ENCODE data around the gene DNMT3A.
"Not testable (repeated sequence)": the region's sequence is repeated elsewhere in the genome, so short reads cannot be mapped to it uniquely, and the experiment has no call there.

Gene DNMT3A

GRCh38 chr2:25283921-25284320 is 57.8 kb downstream of the DNMT3A start:
- no peak for DNase-seq (ENCODE audit: low spot score)

- no peak for DNase-seq (ENCODE audit: low spot score)
These were observed 59.8 kb downstream of the DNMT3A start for GRCh38 chr2:25281941-25282340.

GRCh38 chr2:25281522-25281921 is 60.2 kb downstream of the DNMT3A start:
- DNase-seq (ENCODE audit: low spot score) = no peak

GRCh38 chr2:25280051-25280687 is 61.6 kb downstream of the DNMT3A start:
- no peak for DNase-seq (ENCODE audit: low spot score)

- no peak for DNase-seq (ENCODE audit: low spot score)
These were observed 62.6 kb downstream of the DNMT3A start for GRCh38 chr2:25279091-25279651.

- peak; percentile 34 for DNase-seq (ENCODE audit: low spot score)
These were observed 64.9 kb downstream of the DNMT3A start for GRCh38 chr2:25276569-25277465.

- DNase-seq (ENCODE audit: low spot score) = no peak
These were observed 66.2 kb downstream of the DNMT3A start for GRCh38 chr2:25275575-25275965.

GRCh38 chr2:25274868-25275574 is 66.7 kb downstream of the DNMT3A start:
- DNase-seq (ENCODE audit: low spot score) = no peak

- no peak for DNase-seq (ENCODE audit: low spot score)
These were observed 67.7 kb downstream of the DNMT3A start for GRCh38 chr2:25273985-25274535.

GRCh38 chr2:25272705-25273104 is 69.0 kb downstream of the DNMT3A start:
- DNase-seq (ENCODE audit: low spot score) = not testable (repeated sequence)

GRCh38 chr2:25270061-25270460 is 71.7 kb downstream of the DNMT3A start:
- DNase-seq (ENCODE audit: low spot score) = no peak

GRCh38 chr2:25269233-25269632 is 72.5 kb downstream of the DNMT3A start:
- no peak for DNase-seq (ENCODE audit: low spot score)

- DNase-seq (ENCODE audit: low spot score) = no peak
These were observed 73.6 kb downstream of the DNMT3A start for GRCh38 chr2:25268139-25268538.

- DNase-seq (ENCODE audit: low spot score) = no peak
These were observed 75.3 kb downstream of the DNMT3A start for GRCh38 chr2:25266399-25266798.

- DNase-seq (ENCODE audit: low spot score) = no peak
These were observed 75.9 kb downstream of the DNMT3A start for GRCh38 chr2:25265802-25266201.

- DNase-seq (ENCODE audit: low spot score) = no peak
These were observed 76.7 kb downstream of the DNMT3A start for GRCh38 chr2:25265001-25265400.

GRCh38 chr2:25262288-25262687 is 79.4 kb downstream of the DNMT3A start:
- DNase-seq (ENCODE audit: low spot score) = no peak

GRCh38 chr2:25259737-25260124 is 82.0 kb downstream of the DNMT3A start:
- no peak for DNase-seq (ENCODE audit: low spot score)

- no peak for DNase-seq (ENCODE audit: low spot score)
These were observed 82.6 kb downstream of the DNMT3A start for GRCh38 chr2:25258847-25259736.

- DNase-seq (ENCODE audit: low spot score) = no peak
These were observed 83.5 kb downstream of the DNMT3A start for GRCh38 chr2:25257931-25258846.

All from HuH-7 (cell line).